Renal pelvis (tissue), 4 donors: ENCODE results near the gene FARP1. TPM values are rescaled to one million over a fixed set of nuclear protein-coding genes. Genes with fewer than 3 reads are reported as not detected.

Experiments used
- DNase-seq: peaks from one replicate; pipeline ENCODE4 v3.0.0-alpha.2; 2013
- polyA plus RNA-seq, 3 donors: library from polyadenylated mRNA; unstranded; fragments of 120-200 nt; gene quantifications; one replicate each; pipeline ENCODE4 v1.2.1, GENCODE V29; 2013; ENCODE audit not compliant: insufficient read length in 3 of 3

FARP1 gene
- polyA plus RNA-seq, 3 donors, result 249 to 303 (median 268) TPM

DNA sequence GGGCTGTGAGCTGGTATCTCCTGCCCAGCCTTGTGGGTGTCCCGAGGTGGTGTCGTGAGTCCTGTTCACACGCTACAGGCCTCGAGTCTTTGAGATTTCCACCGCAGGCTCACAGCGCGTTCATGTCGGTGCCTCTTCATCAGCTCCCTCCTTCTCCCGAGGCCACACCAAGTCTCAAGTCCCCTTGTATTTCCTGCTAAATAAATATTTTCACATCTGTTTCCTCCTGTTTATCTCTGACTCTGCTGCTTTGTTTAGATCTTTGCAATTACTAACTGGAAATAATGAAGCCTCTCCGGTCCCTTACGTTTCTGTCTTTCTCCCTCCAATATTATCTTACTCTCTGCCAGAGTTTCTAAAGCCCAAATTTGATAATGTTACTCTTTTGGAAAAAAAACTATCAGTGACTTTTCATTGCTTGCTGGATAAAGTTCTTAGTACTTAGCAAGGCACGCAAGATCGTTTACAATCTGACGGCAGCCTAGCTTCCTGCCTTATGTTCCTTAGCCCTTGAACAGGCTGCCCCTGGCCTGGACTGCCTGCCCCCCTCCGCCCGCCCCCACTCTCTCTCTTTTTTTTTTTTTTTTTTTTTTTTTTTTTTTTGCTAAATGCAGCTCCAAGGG, 164.7 kb downstream of the FARP1 start:
- DNase-seq, result no peak

DNA sequence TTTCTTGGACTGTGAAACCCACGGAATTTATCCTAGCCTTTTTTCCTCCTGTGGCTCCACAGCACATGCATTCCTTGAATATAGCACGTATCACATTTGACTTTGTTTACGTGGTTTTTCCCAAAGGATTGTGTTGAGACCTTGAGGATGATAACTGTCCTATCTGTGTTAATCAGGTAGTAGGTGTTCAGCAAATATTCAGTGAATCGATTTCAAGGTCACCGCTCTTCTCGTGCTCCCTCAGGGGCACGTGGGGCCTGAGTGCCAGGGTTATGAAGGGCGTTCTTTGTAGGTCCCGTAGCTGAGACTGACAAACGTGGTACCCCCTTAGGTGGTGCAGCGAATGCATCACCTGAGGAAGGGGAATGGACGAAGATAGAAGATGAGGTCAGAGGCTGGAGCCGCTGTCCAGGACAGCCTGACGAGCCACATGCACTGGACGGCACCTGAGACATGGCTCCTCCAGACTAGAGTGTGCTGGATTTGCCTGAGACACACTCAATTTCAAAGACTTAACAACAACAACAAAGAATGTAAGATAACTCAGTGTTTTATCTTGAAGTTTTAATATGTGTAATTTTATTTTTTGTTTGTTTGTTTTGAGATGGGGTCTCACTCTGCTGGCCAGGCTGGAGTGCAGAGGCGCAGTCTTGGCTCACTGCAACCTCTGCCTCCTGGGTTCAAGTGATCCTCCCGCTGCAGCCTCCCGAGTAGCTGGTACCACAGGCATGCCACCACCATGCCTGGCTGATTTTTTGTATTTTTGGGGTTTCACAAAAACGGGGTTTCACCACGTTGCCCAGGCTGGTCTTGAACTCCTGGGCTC, 165.4 kb downstream of the FARP1 start:
- DNase-seq, result no peak

GRCh38 chr13:98309569-98310335, 166.9 kb downstream of the FARP1 start:
- DNase-seq, result no peak

- DNase-seq, result no peak
Observed at GRCh38 chr13:98310485-98311199, 167.7 kb downstream of the FARP1 start.

DNA sequence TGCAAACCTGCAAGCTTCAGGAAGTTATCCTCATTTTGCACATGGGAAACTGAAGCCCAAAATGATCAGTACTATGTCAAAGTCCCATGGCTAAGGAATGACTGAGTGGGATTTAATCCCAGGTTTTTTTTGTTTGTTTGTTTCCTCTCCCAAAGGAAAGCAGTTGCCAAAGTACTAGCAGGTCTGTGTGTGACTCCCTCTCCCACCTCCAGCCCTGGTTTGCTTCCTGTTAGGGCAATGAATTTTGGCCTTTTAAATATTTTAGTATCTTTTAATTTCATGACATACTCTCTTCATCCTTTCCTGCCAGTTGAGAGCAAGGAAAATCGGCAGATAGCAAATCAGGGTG, 168.3 kb downstream of the FARP1 start:
- no peak for DNase-seq

- DNase-seq, result no peak
Observed at GRCh38 chr13:98312606-98313005, 169.7 kb downstream of the FARP1 start.

DNA sequence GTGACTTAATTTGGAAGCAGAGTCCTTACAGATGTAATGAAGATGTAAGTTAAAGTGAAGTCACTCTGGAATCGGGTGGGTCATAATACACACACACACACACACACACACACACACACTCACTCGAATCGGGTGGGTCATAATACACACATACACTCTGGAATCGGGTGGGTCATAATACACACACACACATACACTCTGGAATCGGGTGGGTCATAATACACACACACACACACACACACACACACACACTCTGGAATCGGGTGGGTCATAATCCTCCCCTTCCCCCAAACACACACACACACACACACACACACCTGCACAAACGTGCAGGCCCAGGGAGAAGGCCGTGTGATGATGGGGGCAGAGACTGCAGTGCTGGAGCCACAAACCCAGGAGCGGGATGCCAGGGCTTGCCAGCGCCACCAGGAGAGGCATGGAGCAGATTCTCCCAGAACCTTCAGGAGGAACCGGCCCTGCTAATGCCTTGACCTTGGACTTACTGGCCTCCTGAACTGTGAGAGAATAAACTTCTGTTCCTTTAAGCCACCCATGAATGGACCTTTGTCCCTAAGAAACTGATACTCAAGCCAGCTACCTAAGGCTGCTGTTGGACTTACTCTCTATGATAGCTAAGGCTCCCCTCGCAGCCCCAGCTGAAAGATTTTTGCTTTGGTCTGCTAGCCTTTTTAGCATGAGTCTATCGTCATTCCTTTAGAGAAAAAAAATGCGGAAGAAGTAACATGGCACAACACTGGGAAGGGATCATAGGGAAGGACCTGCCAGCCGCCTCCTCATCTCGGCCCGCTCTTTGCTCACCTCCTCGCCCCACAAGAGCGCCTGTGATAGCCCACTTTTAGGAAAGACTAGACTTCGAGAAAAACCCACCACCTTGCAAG, 170.4 kb downstream of the FARP1 start:
- no peak for DNase-seq

GRCh38 chr13:98313922-98314292, 171.0 kb downstream of the FARP1 start:
- no peak for DNase-seq

- DNase-seq, result no peak
Observed at GRCh38 chr13:98315466-98315865, 172.6 kb downstream of the FARP1 start.

DNA sequence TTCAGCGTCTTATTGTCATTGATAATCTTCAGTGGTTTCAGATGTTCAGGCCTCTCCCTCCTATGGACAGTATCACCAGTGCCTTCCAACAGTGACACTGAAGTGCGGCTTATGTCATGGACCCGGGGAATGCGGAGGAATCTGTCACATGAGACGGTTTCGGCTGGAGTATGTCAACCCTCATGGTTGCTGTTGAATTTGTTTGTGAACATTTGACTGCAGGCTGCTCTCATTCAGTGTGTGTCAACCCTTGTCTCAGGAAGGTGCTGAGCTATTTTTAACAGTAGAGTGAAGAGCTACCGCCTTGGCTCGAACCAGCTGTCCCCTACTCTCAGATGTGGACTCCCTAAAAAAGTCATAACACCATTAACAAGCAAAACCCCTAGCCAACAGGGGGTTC, 173.0 kb downstream of the FARP1 start:
- no peak for DNase-seq

GRCh38 chr13:98317573-98318171, 174.8 kb downstream of the FARP1 start:
- no peak for DNase-seq

DNA sequence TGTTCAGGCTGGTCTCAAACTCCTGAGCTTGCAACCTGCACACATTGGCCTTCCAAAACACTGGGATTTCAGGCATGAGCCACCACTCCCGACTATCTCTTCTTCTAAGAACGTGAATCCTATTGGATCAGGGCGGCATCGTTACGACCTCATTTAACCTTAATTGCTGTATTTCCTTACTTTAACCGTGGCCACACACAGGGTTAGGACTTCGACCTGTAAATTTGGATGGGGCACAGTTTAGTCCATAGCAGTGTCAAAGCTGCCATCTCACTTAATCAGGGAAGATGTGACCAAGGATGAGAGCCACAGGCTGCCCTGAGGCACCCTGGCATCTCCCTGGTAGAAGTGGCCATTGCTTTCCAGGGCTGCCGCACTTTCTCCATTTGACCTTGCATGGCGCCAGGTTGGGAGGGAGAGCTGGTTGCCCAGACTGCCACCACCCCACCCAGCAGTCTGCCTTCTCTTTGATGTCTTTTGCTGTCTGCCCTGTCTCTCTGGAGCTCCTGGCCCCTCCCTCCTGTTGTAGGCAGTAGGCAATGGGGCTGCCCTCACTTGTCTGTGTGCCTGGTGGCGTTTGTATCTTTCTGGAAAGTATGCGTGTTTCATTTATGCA, 175.5 kb downstream of the FARP1 start:
- no peak for DNase-seq

GRCh38 chr13:98320561-98321105, 177.7 kb downstream of the FARP1 start:
- DNase-seq, result no peak

DNA sequence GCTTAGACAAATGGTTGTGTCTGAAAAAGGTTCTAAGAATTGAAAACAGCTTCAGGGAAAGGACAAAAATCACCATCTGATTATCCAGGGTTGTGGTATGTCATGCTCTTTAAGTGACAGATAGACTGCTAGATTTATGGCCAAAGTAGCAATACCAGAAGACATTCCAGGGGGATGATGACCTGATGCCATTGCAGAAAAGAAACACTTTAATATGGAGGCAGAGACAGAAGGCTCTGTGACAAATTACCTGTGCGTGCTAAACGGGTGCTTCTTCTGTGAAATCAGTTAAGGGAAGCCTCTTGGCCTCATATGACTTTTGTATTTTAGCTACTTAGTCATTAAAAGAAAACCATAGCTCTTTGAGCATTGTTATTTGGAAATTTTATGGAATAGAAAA, 178.5 kb downstream of the FARP1 start:
- no peak for DNase-seq

DNA sequence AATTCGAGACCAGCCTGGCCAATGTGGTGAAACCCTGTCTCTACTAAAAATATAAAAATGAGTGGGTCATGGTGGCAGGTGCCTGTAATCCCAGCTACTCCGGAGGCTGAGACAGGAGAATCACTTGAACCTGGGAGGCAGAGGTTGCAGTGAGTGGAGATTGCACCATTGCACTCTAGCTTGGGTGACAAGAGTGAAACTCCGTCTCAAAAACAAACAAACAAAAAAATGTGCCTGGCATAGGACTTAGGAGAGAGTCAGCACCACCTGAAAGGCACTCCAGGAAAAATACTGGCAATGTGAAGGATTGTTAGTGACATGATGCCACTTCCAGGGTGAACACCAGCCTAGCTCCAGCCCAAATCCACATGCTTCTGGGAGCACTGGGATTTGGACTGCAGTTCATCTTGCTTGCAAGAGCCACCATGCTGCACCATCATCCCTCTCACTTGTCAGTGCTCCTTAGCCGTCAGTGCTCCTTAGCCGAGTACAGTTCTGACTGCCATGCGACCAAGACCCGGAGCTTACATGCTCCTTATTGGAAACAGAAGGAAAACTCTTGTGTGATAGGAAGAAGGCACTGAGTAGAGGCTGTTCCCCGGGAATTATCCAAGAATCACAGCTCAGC, 179.3 kb downstream of the FARP1 start:
- DNase-seq, result no peak

DNA sequence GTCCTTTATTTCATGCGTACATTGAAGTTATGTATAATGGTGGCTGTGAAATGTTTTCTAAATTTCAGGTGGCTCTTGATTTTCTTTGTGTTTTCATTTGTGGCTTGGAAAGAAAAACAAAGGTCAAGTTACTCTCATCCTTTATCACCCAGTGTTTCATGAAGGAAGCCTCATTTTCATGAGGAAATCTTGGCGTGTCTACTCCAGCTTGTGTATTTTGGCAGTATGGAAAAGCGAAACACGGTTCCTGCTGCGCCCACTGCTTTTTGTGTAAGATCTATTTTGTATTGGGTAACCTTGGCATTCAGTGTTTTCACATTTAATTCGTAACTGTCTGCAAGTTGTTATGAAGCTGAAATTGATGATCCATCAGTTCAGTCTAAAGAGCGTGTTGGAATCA, 181.2 kb downstream of the FARP1 start:
- DNase-seq, result no peak

GRCh38 chr13:98325724-98326123, 182.8 kb downstream of the FARP1 start:
- no peak for DNase-seq

DNA sequence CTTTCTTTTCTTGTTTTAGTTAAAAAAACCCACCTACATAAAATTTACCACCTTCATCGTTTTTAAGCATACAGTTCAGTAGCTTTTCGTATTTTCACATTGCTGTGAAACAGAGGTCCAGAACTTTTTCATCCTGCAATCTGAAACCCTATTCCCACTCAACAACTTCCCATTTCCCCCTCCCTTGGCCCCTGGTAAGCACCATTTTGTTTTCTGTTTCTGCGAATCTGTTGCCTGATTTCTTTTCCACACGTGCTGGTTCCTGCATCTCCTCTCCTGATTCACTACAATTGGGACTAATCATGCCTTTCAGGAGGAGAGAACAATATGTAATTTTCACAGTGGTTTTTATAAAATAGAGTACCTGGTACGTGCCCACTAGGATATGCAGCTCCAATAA, 183.4 kb downstream of the FARP1 start:
- DNase-seq, result no peak
